Psoas muscle (tissue), 8 donors: Measurements from ENCODE around the gene WNT5B. TPM values are rescaled to one million over a fixed set of nuclear protein-coding genes. Genes with fewer than 3 reads are reported as not detected.

Experiments used
- ATAC-seq, 4 donors: fragments of 200-7000 bp; cut with Tn5 transposase; one replicate each; pipeline ENCODE4 v1.9.1; 2020; ENCODE audit warnings: moderate library complexity in 3 of 4, mild to moderate bottlenecking in 2 of 4
- DNase-seq, 2 donors: peaks; one replicate each; pipeline ENCODE4 v3.0.0-alpha.2; 2020
- H3K27ac ChIP-seq: fragments of 200-600 bp; one replicate; pipeline ENCODE4 v1.8.0; 2022
- H3K27me3 ChIP-seq, 3 donors: fragments of 200-600 bp in 1 of 3; one replicate each; pipeline versions ENCODE4 v1.6.1 to v1.8.0; 2013 to 2022; ENCODE audit warnings: low read length in 2 of 3, mild to moderate bottlenecking in 2 of 3, moderate library complexity in 1 of 3; ENCODE audit not compliant: insufficient read depth in 3 of 3
- H3K36me3 ChIP-seq, 2 donors: fragments of 200-600 bp in 1 of 2; one replicate each; pipeline versions ENCODE4 v1.6.1 to v1.8.0; 2013 to 2022; ENCODE audit warnings: low read depth in 1 of 2, mild to moderate bottlenecking in 1 of 2, moderate library complexity in 1 of 2; ENCODE audit not compliant: insufficient read depth in 1 of 2
- H3K4me1 ChIP-seq: fragments of 200-600 bp; one replicate; pipeline ENCODE4 v1.8.0; 2022
- H3K4me3 ChIP-seq: fragments of 200-600 bp; one replicate; pipeline ENCODE4 v1.8.0; 2022; ENCODE audit warnings: mild to moderate bottlenecking
- H3K9me3 ChIP-seq: fragments of 200-600 bp; one replicate; pipeline ENCODE4 v1.8.0; 2022
- WGBS, 3 donors: extraction: QIAGEN DNeasy Blood & Tissue Kit; methylation state at CpG; one replicate each; pipeline versions ENCODE4 v1.1.6 to v1.1.7; 2013; 5-methylcytosine and 5-hydroxymethylcytosine counted together
- intact Hi-C, 2 donors: fragments of 100-400 bp; cut with DNase I; formaldehyde crosslinking; loops; one replicate each; pipeline versions ENCODE4 v1.11.0 to v1.14.2; 2022
- polyA plus RNA-seq, 3 donors: library from polyadenylated mRNA; stranded (reverse); fragments of 200-250 nt; gene quantifications; one replicate each; pipeline ENCODE4 v1.2.3, GENCODE V29; 2013
- total RNA-seq, 4 donors: library from RNA; stranded (reverse); fragmentation: NEBNext Ultra II Directional in 2 of 4; extraction: Animal tissue kit (Norgen Biotek cat#: 25700) in 2 of 4; gene quantifications; one replicate each; pipeline versions ENCODE4 v1.2.1 to v1.2.4, GENCODE V29; 2021 to 2023
- TF ChIP-seq, protein P1 (sequence below): fragments of 200-600 bp; IDR thresholded peaks from one replicate; pipeline ENCODE4 v1.8.0; 2022; ENCODE audit warnings: antibody characterized with exemption
- donor health status: healthy with polysubstance abuse.
- donor health status: DM: no; HTN: no; CAD: no; lungs with moderate emphysema.
- donor health status: Bipolar disorder and iron deficiency.
- donor health status: healthy.
- donor health status: DM: yes; HTN: yes; CAD: no.
- donor health status: DM: no; HTN: no; CAD: no.
- donor health status: DM: no; HTN: no; CAD: no.
- donor health status: DM: yes; HTN: yes; CAD: no.

Gene WNT5B
- total and polyA plus RNA-seq, 7 donors = 0.43 to 4.8 (median 0.80) TPM

DNA sequence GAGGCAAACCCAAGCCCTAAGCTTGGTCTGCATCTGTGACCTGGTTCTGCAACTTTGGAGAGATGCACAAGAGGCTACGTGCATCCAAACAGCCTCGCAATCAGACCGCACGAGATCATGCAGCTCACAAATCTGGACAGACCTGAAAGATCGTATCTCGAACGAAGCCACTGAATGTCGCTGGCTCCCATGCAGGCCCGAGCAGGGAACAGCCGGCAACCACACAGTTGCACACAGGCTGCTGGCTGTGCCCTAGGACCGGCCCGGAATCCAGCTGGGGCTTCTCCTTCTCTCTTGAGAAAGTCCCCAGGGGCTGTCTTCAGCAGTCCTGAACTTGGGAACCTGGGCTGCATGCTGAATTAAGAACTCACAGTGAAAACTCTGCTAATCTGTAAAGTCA is 27.9 kb downstream of the WNT5B start:
- Histone ChIP-seq H3K4me1 (peaks cover 26% of the 10 kb centered on the region), H3K36me3 (no peaks in the 10 kb centered on the region), H3K9me3 (no peaks in the 10 kb centered on the region), H3K4me3 (no peak overlapping the region), H3K27ac (peak overlapping the region; percentile 50), H3K27me3 (no peaks in the 10 kb centered on the region)
- intact Hi-C loops = no loop called here
- ATAC-seq (no peak), DNase-seq (no peak)
- TF ChIP-seq, protein P1, sequence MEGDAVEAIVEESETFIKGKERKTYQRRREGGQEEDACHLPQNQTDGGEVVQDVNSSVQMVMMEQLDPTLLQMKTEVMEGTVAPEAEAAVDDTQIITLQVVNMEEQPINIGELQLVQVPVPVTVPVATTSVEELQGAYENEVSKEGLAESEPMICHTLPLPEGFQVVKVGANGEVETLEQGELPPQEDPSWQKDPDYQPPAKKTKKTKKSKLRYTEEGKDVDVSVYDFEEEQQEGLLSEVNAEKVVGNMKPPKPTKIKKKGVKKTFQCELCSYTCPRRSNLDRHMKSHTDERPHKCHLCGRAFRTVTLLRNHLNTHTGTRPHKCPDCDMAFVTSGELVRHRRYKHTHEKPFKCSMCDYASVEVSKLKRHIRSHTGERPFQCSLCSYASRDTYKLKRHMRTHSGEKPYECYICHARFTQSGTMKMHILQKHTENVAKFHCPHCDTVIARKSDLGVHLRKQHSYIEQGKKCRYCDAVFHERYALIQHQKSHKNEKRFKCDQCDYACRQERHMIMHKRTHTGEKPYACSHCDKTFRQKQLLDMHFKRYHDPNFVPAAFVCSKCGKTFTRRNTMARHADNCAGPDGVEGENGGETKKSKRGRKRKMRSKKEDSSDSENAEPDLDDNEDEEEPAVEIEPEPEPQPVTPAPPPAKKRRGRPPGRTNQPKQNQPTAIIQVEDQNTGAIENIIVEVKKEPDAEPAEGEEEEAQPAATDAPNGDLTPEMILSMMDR = no peak
- 61 to 76% (median 73%) methylated on average over 12 of the region's 12 CpGs for WGBS, 3 donors

DNA sequence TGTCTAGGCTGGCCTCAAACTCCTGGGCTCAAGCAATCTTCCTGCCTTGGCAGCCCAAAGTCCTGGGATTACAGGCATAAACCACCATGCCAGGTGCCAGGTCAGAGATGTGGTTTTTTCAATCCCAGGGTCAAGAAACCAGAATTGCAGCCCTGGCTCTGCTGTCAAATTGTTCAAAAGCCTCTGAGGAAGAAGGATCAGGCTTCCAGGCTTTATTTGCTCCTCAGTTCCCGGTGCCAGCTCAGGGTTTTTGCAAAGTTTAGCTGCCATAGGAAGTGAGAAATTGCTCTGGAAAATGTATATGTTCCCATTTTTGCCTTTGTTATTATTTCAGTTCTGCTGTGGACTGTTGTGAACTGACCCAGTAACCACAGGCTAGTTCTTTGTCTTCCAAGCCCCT is 28.7 kb downstream of the WNT5B start:
- Histone ChIP-seq H3K36me3 (no peaks in the 10 kb centered on the region), H3K4me3 (no peak overlapping the region), H3K9me3 (no peaks in the 10 kb centered on the region), H3K27me3 (no peaks in the 10 kb centered on the region), H3K4me1 (peaks cover 26% of the 10 kb centered on the region), H3K27ac (peak overlapping the region; percentile 50)
- ATAC-seq (peak in 1 of 4 donors; percentile 23), DNase-seq (no peak)
- 39 to 56% (median 45%) methylated on average over 1 of the region's 1 CpG for WGBS, 3 donors
- intact Hi-C loops = no loop called here
- TF ChIP-seq, protein P1 = no peak

DNA sequence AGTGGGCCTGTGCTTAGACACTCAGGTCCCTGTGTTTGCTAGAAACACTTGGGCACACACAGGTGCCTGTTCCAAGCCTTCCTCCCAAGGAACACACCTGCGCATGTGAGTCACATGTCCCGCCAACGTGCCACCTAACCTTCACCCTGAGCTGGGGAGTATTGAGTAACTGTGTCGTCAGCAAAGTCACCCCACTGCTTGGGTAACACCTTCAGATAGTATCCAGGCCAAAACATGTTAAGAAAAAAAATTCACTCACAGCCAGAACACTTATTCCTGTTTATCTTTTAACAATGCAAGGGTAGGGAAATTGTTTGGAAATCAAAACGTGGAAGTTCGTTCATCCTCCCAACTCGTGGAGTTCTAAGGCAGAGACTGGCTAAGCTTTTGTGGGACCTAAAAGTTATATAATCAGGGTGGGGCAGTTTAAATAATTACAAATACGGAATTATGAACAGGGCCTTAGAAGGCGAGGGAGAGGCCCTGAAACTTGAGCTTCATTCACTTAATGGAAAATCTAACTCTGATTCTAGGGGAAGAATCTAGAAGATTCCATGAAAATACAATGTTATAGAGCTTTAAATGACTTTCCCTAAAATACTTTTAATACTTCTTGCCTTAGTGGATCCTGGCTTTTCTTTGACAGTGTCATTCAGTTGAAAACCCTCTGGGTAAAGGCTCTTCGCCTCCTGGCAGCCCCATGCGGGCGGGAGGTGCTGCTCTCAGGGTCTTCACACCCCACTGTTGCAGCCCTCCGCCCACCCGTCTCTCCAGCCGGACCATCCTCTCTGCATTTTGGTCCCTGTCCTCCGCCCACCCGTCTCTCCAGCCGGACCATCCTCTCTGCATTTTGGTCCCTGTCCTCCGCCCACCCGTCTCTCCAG is 31.5 kb downstream of the WNT5B start:
- 58 to 64% (median 58%) methylated on average over 16 to 18 of the region's 20 CpGs for WGBS, 3 donors
- intact Hi-C loops = no loop called here
- TF ChIP-seq, protein P1 = no peak
- Histone ChIP-seq H3K27ac (peak overlapping the region; percentile 79), H3K27me3 (peaks cover 0 to 3% (median 0%) of the 10 kb centered on the region in 3 donors), H3K9me3 (no peaks in the 10 kb centered on the region), H3K36me3 (no peaks in the 10 kb centered on the region), H3K4me1 (peaks cover 26% of the 10 kb centered on the region), H3K4me3 (peak overlapping the region; percentile 32)
- ATAC-seq (peak in 3 of 4 donors; percentile 38 to 56 (median 53)), DNase-seq (peak; percentile 38 to 66)

DNA sequence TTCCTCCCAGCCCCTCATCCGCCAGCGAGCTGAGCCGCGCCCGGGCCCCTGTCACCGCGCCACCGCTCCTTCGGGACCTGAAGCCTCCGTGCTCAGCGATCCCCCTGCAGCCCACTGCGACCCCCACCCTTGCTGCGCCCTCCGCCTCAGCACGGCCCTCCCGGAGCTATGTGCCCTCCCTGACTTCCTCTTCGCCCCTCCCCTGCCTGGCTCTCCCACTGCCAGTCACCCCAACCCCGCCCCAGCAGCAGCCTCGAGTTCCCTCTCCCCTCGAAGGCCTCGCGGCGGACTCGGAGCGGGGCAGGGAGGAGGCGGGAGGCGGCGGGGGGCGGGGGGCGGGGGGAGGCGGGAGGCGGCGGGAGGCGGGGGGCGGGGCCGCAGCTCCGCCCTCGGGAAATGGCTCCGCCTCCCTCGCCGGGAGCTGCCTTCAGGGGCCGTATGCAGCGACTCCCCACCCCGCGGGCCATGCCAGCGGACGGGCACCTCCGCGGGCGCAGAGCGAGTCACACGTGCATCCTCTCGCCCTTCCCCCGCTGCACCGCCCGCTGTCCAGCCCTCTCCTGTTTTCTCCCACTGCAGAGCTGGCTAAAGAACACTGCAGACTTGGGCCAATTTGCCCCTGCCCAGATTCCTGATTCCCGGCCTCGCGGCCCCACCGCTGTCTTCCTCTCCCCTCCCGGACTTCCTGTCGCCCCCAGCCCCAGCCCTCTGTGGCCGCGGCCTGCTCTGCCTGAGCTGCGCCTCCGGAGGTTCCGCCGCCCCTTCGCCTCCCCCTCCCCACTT is 32.7 kb downstream of the WNT5B start:
- intact Hi-C loops = no loop called here
- Histone ChIP-seq H3K9me3 (no peaks in the 10 kb centered on the region), H3K27ac (peak overlapping the region; percentile 76), H3K4me1 (peaks cover 31% of the 10 kb centered on the region), H3K4me3 (peak overlapping the region; percentile 73), H3K27me3 (peaks cover 0 to 3% (median 0%) of the 10 kb centered on the region in 3 donors), H3K36me3 (no peaks in the 10 kb centered on the region)
- WGBS, 3 donors = 3 to 8% (median 3%) methylated on average over 41 to 67 of the region's 69 CpGs
- DNase-seq = peak; percentile 92 to 96
- peak; percentile 89 to 95 (median 92) for ATAC-seq
- TF ChIP-seq, protein P1 = no peak
